Kidney (tissue), 14 donors: ENCODE measurements around the gene ATP1A1. TPM values are rescaled to one million over a fixed set of nuclear protein-coding genes. Genes with fewer than 3 reads are reported as not detected.

Source experiments
- DNase-seq, 5 donors: peaks; one replicate each; pipeline ENCODE4 v3.0.0-alpha.2; 2013 to 2020
- FAIRE-seq: peaks from 2 replicates; lab custom pipeline; 2012; peaks lifted over from hg19 to GRCh38; lab: Jason Lieb, UNC
- H3K27ac ChIP-seq, 2 donors: one replicate each; pipeline ENCODE4 v1.7.0; 2013; ENCODE audit warnings: low read depth in 2 of 2, low read length in 2 of 2, inconsistent platforms in 1 of 2
- H3K27me3 ChIP-seq: one replicate; pipeline ENCODE4 v1.7.1; 2013; ENCODE audit warnings: low read length, inconsistent platforms; ENCODE audit not compliant: control insufficient read depth, insufficient read depth
- H3K36me3 ChIP-seq, 3 donors: one replicate each; pipeline versions ENCODE4 v1.7.0 to v1.7.1; 2013; ENCODE audit warnings: low read length in 3 of 3, control low read depth in 1 of 3, inconsistent platforms in 1 of 3; ENCODE audit not compliant: insufficient read depth in 3 of 3, control insufficient read depth in 2 of 3
- H3K4me1 ChIP-seq, 3 donors: one replicate each; pipeline versions ENCODE4 v1.7.0 to v1.7.1; 2013; ENCODE audit warnings: low read length in 3 of 3, inconsistent platforms in 1 of 3, low read depth in 1 of 3; ENCODE audit not compliant: control insufficient read depth in 2 of 3, insufficient read depth in 2 of 3
- H3K4me3 ChIP-seq, 3 donors: one replicate each; pipeline versions ENCODE4 v1.7.0 to v1.8.1; 2013; ENCODE audit warnings: low read length in 3 of 3, control low read depth in 1 of 3, inconsistent platforms in 1 of 3
- H3K9ac ChIP-seq, 3 donors: one replicate each; pipeline versions ENCODE4 v1.7.0 to v1.7.1; 2013; ENCODE audit warnings: low read length in 3 of 3, control low read depth in 1 of 3, inconsistent platforms in 1 of 3
- H3K9me3 ChIP-seq, 3 donors: one replicate each; pipeline versions ENCODE4 v1.7.0 to v1.7.1; 2013; ENCODE audit warnings: low read length in 3 of 3, control low read depth in 1 of 3, inconsistent platforms in 1 of 3; ENCODE audit not compliant: control insufficient read depth in 2 of 3, insufficient read depth in 1 of 3
- intact Hi-C: fragments of 100-400 bp; cut with DNase I; formaldehyde crosslinking; loops from one replicate; pipeline ENCODE4 v1.11.1; 2022
- polyA plus RNA-seq: library from polyadenylated mRNA; stranded (reverse); fragments of 350-450 nt; fragmentation: Illumina TruSeq; extraction: RNeasy Lipid Tissue Mini Kit (QIAGEN cat#74804); gene quantifications from one replicate; pipeline ENCODE4 v1.2.3, GENCODE V29; 2014; ENCODE audit warnings: low read depth, low replicate concordance; ENCODE audit not compliant: insufficient read depth
- total RNA-seq: library from RNA; stranded (reverse); fragmentation: NEBNext Ultra II Directional; extraction: Animal tissue kit (Norgen Biotek cat#: 25700); gene quantifications from one replicate; pipeline ENCODE4 v1.2.1, GENCODE V29; 2021
- TF ChIP-seq, protein P1 (sequence below): IDR thresholded peaks from 3 replicates; pipeline ENCODE4 v1.5.1; 2012; ENCODE audit warnings: mild to moderate bottlenecking, moderate library complexity, borderline replicate concordance; ENCODE audit not compliant: insufficient read depth; ENCODE audit errors: extremely low read depth
- donor health status: control.
- donor health status: control.
- donor health status: control.
- donor health status: control.
- donor health status: control.
- donor health status: DM: yes; HTN: yes; CAD: no.
- donor health status: Normal renal cell carcinoma (clear cell type).

Gene ATP1A1
- total and polyA plus RNA-seq, 2 donors from 2014 or later: 1,218 to 2,241 TPM

- FAIRE-seq: no peak
- Histone ChIP-seq H3K9me3 (no peaks in the 10 kb centered on the region), H3K27ac (no peak overlapping the region), H3K9ac (no peak overlapping the region), H3K4me3 (no peak overlapping the region), H3K36me3 (no peaks in the 10 kb centered on the region), H3K4me1 (no peaks in the 10 kb centered on the region), H3K27me3 (no peaks in the 10 kb centered on the region)
- DNase-seq: no peak
- TF ChIP-seq, protein P1, sequence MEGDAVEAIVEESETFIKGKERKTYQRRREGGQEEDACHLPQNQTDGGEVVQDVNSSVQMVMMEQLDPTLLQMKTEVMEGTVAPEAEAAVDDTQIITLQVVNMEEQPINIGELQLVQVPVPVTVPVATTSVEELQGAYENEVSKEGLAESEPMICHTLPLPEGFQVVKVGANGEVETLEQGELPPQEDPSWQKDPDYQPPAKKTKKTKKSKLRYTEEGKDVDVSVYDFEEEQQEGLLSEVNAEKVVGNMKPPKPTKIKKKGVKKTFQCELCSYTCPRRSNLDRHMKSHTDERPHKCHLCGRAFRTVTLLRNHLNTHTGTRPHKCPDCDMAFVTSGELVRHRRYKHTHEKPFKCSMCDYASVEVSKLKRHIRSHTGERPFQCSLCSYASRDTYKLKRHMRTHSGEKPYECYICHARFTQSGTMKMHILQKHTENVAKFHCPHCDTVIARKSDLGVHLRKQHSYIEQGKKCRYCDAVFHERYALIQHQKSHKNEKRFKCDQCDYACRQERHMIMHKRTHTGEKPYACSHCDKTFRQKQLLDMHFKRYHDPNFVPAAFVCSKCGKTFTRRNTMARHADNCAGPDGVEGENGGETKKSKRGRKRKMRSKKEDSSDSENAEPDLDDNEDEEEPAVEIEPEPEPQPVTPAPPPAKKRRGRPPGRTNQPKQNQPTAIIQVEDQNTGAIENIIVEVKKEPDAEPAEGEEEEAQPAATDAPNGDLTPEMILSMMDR: no peak
- intact Hi-C loops: no loop called here
Observed at GRCh38 chr1:116433275-116434257, 60.5 kb downstream of the ATP1A1 start.

- Histone ChIP-seq H3K9ac (no peak overlapping the region), H3K9me3 (no peaks in the 10 kb centered on the region), H3K4me3 (no peak overlapping the region), H3K36me3 (no peaks in the 10 kb centered on the region), H3K4me1 (no peaks in the 10 kb centered on the region), H3K27me3 (no peaks in the 10 kb centered on the region), H3K27ac (no peak overlapping the region)
- TF ChIP-seq, protein P1: no peak
- DNase-seq: no peak
- FAIRE-seq: no peak
- intact Hi-C loops: no loop called here
Observed at GRCh38 chr1:116434849-116435248, 61.8 kb downstream of the ATP1A1 start.

DNA sequence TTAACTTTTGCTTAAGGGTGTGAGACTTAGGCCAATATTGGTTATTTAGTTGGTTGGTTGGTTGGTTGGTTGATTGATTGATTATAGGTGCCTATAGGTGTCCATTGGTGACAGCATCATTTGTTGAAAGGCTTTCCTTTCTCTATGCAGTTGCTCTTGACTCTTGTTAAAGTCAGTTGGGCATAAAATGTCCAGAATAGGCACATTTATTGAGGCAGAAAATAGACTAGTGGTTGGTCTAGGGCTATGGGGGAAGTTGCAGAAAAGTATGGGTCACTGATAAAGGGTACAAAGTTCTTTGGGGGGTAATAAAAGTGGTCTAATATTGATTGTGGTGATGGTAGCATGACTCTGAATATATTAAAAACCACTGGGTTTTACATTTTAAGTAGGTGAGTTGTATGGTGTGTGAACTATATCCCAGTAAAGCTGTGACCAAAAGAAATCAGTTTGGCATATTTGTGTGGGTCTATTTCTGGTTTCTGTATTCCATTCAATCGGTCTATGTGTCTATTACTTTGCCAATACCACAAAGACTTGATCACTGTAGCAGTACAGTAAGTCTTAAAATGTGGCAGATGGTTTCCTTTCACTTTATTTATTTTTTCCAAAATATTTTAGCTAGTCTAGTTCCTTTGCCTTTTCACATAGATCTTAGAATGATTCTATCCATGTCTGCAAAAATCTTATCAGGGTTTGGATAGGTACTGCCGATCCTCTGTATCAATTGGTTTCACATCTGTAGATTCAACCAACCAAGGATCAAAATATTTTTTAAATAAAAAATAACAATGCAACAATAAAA is 63.0 kb downstream of the ATP1A1 start:
- H3K9me3 ChIP-seq: no peaks in the 10 kb centered on the region
- FAIRE-seq: no peak
- no peak overlapping the region for H3K9ac ChIP-seq
- intact Hi-C loops: no loop called here
- TF ChIP-seq, protein P1: no peak
- no peaks in the 10 kb centered on the region for H3K27me3 ChIP-seq
- H3K4me1 ChIP-seq: no peaks in the 10 kb centered on the region
- DNase-seq: no peak
- no peak overlapping the region for H3K27ac ChIP-seq
- no peaks in the 10 kb centered on the region for H3K36me3 ChIP-seq
- no peak overlapping the region for H3K4me3 ChIP-seq
